GM10847 (cell line): Measurements from ENCODE around the gene KCNRG.

ENCODE experiments used
- POLR2A ChIP-seq: IDR thresholded peaks from 2 replicates; pipeline ENCODE4 v1.6.1; 2011; ENCODE audit not compliant: insufficient read length; ENCODE audit errors: extremely low read depth

Gene KCNRG

DNA sequence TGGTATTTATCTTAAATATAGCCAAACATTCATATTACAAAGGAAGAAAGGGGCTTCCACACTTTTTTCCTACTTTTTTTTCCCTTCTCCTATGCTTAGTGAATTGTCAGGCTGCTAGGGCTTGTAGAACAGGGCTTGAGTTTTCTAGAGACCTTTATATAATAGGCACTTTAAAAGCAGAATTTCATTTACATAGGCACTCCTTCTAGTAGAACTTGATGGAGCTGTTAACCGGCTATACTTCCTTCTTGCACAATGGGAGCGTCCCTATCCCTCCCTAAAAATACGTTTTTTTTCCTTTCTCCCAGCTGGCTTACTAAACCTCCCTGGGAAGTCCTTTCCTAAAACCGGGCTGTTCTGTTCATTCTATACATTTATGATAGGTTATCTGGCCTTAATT is 17.3 kb upstream of the KCNRG start:
- no peak for TF ChIP-seq POLR2A

DNA sequence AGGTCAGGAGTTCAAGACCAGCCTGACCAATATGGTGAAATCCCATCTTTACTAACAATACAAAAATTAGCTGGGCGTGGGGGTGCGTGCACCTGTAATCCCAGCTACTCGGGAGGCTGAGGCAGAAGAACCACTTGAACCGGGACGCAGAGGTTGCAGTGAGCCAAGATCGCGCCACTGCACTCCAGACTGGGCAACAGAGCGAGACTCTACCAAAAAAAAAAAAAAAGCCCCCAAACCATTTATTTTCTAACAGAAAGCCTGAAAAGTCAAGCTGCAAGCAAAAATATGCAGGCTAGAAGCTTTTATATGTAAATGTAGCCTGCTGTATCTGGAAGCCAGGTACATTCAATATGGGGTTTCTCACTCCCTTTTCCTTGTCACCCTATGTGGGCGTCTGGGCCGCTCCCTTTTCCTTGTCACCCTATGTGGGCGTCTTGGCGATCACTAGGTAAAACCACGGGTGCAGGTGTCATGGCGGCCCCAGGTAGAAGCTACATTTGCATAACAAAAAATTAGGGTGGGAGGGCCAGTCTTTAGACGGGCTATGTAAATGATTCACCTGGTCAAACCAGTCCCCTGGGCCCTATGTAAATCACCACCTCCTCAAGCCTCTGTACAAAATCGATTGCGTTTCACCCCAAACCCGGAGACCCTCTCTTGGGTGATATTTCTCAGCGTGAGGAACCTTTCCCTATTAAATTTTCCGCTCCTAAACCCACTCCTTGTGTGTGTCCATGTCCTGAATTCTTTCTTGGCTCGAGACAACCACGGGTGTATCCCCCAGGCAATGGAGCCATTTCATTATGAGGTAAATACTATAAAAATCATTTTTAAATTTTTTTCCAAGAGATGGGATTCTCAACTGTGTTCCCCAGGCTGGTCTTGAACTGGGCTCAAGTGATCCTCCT is 16.3 kb upstream of the KCNRG start:
- no peak for TF ChIP-seq POLR2A

DNA sequence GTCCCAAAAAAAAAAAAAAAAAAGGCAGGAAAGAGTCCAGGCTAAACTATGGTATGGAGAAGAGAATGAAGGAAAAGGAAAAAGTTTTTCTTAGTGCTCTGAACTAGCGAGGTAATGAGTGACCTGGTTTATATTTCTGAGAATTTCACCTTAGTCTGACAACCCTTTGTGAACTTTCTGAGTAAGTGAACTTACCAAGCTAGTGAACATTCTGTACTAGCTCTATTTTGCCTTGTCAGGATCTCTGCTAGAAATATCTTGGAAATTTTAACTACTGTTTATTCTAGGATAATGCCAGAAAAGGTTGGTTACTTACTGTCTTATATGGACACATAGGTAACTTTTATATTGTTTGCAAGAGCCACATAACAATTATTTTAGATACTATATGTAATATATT is 14.0 kb upstream of the KCNRG start:
- no peak for TF ChIP-seq POLR2A

DNA sequence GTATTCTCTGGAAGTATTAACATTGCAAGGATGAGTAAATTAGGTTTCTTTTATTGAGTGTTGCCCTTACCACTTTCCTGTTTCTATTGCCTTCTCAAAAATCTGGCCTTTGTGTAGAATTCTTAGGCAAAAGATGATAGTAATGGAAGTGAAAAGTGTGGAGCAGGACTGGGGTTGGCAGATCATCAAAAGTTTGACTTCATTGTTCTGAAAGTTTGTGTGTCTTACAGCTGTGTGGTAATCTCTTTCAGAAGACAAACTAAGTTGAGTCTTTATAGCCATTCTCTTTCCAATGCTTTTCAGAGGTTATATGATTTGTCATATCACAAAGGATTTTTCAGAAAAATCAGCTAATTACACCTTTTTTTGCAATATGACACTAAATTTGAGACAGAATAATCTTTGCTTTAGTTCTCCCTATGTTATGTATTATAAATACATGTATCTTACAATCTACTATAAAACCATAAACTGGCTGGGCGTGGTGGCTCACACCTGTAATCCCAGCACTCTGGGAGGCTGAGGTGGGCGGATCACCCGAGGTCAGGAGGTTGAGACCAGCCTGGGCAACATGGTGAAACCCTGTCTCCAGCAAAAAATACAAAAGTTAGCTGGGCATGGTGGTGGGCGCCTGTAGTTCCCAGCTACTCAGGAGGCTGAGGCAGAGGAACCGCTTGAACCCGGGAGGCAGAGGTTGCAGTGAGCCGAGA is 8.7 kb upstream of the KCNRG start:
- TF ChIP-seq POLR2A: no peak

DNA sequence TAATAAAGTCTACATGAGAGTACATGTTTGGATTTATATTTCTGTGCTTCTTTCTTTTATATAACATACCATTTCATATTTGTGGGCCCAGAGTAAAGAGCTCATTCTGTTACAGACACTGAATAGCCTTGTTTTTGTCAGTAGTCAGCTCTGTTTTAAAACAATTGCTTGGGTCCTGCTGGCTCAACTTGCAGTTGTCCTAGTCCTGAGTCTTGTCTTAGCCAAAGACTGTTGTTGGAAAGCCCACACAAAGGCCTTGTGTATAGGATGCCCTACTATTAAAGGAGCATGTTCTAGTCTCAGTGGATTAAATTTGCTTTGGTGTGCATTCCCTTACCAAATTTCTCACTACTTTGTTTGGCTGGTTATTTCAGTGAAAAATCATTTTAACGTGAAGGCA is 3.8 kb upstream of the KCNRG start:
- TF ChIP-seq POLR2A: no peak

DNA sequence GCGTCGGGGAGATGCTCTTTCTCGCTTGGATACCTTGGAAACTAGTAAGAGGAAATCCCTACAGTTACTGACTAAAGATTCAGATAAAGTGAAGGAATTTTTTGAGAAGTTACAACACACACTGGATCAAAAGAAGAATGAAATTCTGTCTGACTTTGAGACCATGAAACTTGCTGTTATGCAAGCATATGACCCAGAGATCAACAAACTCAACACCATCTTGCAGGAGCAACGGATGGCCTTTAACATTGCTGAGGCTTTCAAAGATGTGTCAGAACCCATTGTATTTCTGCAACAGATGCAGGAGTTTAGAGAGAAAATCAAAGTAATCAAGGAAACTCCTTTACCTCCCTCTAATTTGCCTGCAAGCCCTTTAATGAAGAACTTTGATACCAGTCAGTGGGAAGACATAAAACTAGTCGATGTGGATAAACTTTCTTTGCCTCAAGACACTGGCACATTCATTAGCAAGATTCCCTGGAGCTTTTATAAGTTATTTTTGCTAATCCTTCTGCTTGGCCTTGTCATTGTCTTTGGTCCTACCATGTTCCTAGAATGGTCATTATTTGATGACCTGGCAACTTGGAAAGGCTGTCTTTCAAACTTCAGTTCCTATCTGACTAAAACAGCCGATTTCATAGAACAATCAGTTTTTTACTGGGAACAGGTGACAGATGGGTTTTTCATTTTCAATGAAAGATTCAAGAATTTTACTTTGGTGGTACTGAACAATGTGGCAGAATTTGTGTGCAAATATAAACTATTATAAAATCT is 2.7 kb upstream of the KCNRG start:
- no peak for TF ChIP-seq POLR2A

DNA sequence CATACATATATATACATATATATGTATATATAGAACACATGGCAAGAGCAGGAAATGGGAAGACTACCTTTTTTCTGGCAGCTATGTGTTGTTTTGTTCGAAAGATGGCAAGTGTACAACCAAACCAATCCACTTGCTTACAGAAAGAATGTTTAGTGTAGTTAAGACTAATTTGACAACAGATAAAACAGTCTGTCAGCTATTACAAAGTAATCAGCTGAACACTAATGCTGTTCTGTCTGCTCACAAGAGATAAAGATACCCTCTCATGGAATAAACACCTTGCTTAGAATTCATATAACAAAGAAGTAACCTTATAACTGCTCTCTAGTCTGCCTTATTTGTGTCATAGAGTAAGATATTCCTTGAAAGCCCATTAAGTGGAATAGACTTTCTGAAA is 858 bp upstream of the KCNRG start:
- no peak for TF ChIP-seq POLR2A

DNA sequence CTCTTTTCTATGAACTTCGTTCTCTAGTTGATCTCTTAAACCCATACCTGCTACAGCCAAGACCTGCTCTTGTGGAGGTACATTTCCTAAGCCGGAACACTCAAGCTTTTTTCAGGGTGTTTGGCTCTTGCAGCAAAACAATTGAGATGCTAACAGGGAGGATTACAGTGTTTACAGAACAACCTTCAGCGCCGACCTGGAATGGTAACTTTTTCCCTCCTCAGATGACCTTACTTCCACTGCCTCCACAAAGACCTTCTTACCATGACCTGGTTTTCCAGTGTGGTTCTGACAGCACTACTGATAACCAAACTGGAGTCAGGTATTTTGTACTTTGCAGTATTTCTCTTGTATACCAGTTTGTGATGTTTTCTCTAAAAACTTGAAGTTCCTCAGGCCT is 506 bp downstream of the KCNRG start:
- no peak for TF ChIP-seq POLR2A

DNA sequence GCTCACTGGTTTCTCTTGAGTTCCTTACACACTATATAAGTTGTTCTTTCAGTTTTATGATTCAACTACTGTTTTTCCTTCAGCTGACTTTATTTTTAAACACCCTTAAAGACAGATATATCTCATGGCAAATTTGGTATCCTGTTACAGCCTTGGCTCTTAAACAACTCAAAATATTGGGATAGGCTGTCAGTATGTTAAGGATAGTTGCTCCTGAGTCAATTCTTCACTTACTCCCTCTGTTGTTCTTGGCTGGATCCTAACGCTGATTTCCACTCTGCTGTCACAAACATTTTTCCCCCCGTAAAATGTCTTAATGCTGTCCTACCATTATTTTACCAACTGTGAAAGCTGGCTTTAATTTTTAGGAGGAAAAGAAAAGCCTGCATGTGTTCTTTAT is 1.2 kb downstream of the KCNRG start:
- TF ChIP-seq POLR2A: no peak

DNA sequence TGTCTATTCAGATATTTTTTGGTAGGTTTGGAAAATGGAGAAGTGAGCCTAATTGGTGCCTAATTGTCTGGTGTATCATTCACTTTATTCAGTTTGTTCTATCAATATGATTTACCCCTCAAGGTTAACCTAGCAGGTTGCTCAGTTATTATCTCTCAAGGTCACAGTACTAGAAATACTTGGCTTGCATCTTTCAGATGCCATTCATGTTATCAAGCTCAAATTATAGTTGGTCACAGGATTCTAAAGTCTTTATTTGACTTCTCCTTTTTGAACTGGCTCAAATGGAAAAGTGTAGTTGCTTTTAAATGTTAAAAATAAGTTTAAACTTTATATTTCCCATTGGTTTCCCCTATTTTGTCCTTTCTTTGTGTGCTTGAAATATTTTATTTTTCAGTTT is 2.6 kb downstream of the KCNRG start:
- no peak for TF ChIP-seq POLR2A

DNA sequence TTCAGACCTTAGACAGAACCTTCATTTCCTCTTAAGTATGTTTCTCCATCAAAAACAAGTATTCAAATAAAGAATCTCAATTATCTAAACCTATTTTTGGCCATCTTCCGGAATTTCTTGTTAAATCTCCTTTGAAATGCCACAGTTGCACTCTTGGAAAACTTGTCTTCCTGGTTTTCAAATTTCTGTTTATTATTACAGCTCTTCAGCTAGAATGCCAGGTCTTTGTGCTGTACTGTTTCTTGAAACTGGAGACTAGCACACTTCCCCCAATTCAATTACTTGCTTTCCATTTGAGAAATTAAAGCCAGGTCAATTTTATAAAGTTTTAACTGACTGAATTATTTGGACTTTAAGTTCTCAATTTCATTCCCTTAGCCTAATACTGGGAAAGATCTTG is 10.2 kb downstream of the KCNRG start:
- TF ChIP-seq POLR2A: no peak

DNA sequence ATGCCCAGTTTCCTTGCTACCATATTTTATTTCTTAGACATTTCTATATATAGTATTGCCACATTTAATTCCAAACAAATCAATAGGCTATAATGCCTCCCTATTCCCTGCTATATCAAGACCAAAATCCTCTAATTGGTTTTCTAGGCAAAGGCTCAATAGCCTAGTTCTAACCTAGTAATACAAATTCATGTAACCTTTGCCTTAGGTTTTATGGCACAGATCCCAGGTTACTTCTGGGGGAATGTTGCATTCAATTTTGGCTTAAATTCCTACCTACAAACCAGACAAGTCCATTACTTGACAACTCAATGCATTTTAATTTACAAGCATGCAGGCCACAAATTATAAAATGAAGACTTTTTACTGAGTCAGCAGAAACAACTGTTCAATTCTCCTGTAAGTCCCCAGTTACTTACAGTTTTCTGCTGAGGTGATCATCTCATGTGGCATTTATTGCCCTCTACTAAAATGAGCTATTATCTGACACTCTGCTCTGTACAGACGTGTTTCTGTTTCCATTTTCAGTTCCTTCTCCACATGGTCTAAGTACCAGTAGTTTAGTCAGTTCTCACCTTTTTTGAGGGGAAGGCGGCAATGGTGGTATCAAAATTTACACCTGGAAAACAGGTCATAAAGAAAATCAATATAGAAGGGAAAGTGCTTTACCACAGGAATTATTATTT is 11.7 kb downstream of the KCNRG start:
- no peak for TF ChIP-seq POLR2A

DNA sequence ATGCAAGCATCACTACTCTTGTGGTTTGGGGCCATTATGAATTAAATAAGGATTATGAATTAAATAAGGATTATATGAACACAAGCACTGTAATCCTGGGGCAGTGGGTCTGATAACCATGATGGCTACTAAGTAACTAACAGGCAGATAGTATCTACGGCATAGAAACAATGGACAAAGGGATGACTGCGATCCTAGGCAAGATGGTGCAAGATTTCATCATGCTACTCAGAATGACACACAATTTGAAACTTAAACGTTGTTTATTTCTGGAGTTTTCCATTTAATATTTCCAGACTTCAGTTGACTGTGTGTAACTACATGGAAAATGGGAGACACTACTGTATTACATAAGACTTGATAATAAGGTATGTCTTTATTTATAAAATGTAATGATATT is 15.1 kb downstream of the KCNRG start:
- TF ChIP-seq POLR2A: no peak

DNA sequence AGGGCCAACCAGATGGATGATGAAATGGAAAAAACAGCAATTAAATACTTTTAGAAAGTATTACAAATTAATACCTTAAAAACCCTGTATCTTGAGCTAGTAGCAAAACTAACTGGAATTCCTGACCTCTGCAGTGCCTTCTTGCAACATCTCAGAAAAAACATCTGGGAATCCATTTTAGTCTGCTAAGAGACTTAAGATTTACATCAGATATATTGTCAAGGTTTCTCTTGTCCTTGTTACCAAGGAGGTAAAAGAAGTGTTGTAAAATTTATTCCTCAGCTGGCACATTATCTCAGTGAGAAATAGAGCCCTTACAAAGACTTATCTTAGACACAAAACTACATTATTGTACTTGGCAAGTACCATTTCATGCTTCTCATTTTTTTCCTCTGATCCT is 18.5 kb downstream of the KCNRG start:
- no peak for TF ChIP-seq POLR2A

DNA sequence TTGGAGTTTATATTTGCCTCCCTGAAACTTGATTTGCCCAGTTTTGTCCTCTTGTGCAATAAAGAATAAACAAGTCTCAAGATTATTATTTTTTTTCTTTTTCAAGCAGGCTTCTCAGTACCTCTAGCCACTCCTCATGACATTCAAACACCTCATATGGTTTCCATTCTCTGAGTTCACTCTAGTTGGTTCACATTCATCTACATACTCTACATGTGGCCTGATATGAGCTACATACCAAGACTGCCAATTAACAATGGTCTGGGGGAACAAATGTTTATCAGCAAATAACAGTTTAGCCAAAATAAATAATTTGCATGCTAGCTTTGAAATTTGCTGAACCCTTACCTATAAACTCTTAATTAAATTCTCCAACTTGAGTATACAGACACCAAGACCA is 22.5 kb downstream of the KCNRG start:
- TF ChIP-seq POLR2A: no peak
